Measurements from ENCODE around the gene OSBPL5. TPM values are rescaled to one million over a fixed set of nuclear protein-coding genes. Genes with fewer than 3 reads are reported as not detected.

Gene OSBPL5
- total and polyA plus RNA-seq, 8 donors, result 8.6 to 127 (median 25.2) TPM

GRCh38 chr11:3122775-3123201 is 42.3 kb downstream of the OSBPL5 start:
- intact Hi-C loops (cut with DNase I; ENCODE audit: low total_unique reads), result no loop called here
- peak overlapping the region in 2 of 5 donors; percentile 76 to 77 for H3K27ac ChIP-seq

GRCh38 chr11:3121931-3122774 is 43.0 kb downstream of the OSBPL5 start:
- no peaks in the 10 kb centered on the region for H3K27me3 ChIP-seq
- H3K9me3 ChIP-seq, result no peaks in the 10 kb centered on the region
- H3K4me3 ChIP-seq, result no peak overlapping the region
- H3K4me1 ChIP-seq, result peaks cover 10 to 39% (median 19%) of the 10 kb centered on the region in 4 donors
- DNase-seq, result peak in 1 of 2 donors; percentile 20
- intact Hi-C loops (cut with DNase I; ENCODE audit: low total_unique reads), result no loop called here
- H3K36me3 ChIP-seq, result peaks cover 12 to 73% (median 57%) of the 10 kb centered on the region in 4 donors
- TF ChIP-seq CTCF (IDR thresholded peaks at IDR 0.05) (no peak), POLR2A (IDR thresholded peaks at IDR 0.05) (no peak), EP300 (IDR thresholded peaks at IDR 0.05) (no peak), POLR2AphosphoS5 (IDR thresholded peaks at IDR 0.05) (no peak)
- 85 to 92% (median 90%) methylated on average over 18 to 34 of the region's 34 CpGs for WGBS, 5 donors
- H3K27ac ChIP-seq, result no peak overlapping the region

More at GRCh38 chr11:3122775-3123201, 42.3 kb downstream of the OSBPL5 start:
- peaks cover 10 to 45% (median 22%) of the 10 kb centered on the region in 4 donors for H3K4me1 ChIP-seq
- peaks cover 12 to 67% (median 58%) of the 10 kb centered on the region in 4 donors for H3K36me3 ChIP-seq
- no peak for DNase-seq
- no peak overlapping the region for H3K4me3 ChIP-seq
- H3K27me3 ChIP-seq, result no peaks in the 10 kb centered on the region
- WGBS, 5 donors, result 92 to 96% (median 94%) methylated on average over 11 to 13 of the region's 13 CpGs
- H3K9me3 ChIP-seq, result no peaks in the 10 kb centered on the region
- TF ChIP-seq POLR2AphosphoS5 (IDR thresholded peaks at IDR 0.05) (no peak), CTCF (IDR thresholded peaks at IDR 0.05) (no peak)

GRCh38 chr11:3121416-3121815 is 43.7 kb downstream of the OSBPL5 start:
- Histone ChIP-seq H3K27me3 (no peaks in the 10 kb centered on the region), H3K27ac (no peak overlapping the region), H3K9me3 (no peaks in the 10 kb centered on the region), H3K4me3 (no peak overlapping the region), H3K4me1 (peaks cover 10 to 33% (median 17%) of the 10 kb centered on the region in 4 donors), H3K36me3 (peaks cover 12 to 73% (median 58%) of the 10 kb centered on the region in 4 donors)
- peak in 1 of 2 donors; percentile 20 for DNase-seq
- intact Hi-C loops (cut with DNase I; ENCODE audit: low total_unique reads), result no loop called here
- WGBS, 5 donors, result 89 to 97% (median 95%) methylated on average over 7 to 10 of the region's 10 CpGs
- TF ChIP-seq POLR2AphosphoS5 (IDR thresholded peaks at IDR 0.05), result no peak
- no peak for TF ChIP-seq POLR2A (IDR thresholded peaks at IDR 0.05)
- TF ChIP-seq EP300 (IDR thresholded peaks at IDR 0.05), result no peak
- no peak for TF ChIP-seq CTCF (IDR thresholded peaks at IDR 0.05)

- Histone ChIP-seq H3K9me3 (peaks cover 0 to 2% (median 0%) of the 10 kb centered on the region in 4 donors), H3K27ac (no peak overlapping the region), H3K27me3 (no peaks in the 10 kb centered on the region), H3K4me3 (no peak overlapping the region), H3K4me1 (peaks cover 10 to 32% (median 17%) of the 10 kb centered on the region in 4 donors), H3K36me3 (peaks cover 12 to 73% (median 57%) of the 10 kb centered on the region in 4 donors)
- no peak for TF ChIP-seq EP300 (IDR thresholded peaks at IDR 0.05)
- TF ChIP-seq CTCF (IDR thresholded peaks at IDR 0.05), result no peak
- no peak for TF ChIP-seq POLR2A (IDR thresholded peaks at IDR 0.05)
- no peak for TF ChIP-seq POLR2AphosphoS5 (IDR thresholded peaks at IDR 0.05)
- 93 to 97% (median 95%) methylated on average over 15 to 26 of the region's 26 CpGs for WGBS, 5 donors
- DNase-seq, result peak in 1 of 2 donors; percentile 17
- intact Hi-C loops (cut with DNase I; ENCODE audit: low total_unique reads), result no loop called here
Measured at GRCh38 chr11:3120071-3120792, 44.9 kb downstream of the OSBPL5 start.

Measured in stomach (tissue), 9 donors.